Measurements from ENCODE around the gene ZNF142.

ZNF142 gene

GRCh38 chr2:218664653-218665052 is 5.2 kb upstream of the ZNF142 start:
- no peak for TF ChIP-seq CTCF (IDR thresholded peaks at IDR 0.05; ENCODE audit: low read depth, low read length)
- no peak overlapping the region for H3K4me3 ChIP-seq (ENCODE audit: low read depth, low read length)

DNA sequence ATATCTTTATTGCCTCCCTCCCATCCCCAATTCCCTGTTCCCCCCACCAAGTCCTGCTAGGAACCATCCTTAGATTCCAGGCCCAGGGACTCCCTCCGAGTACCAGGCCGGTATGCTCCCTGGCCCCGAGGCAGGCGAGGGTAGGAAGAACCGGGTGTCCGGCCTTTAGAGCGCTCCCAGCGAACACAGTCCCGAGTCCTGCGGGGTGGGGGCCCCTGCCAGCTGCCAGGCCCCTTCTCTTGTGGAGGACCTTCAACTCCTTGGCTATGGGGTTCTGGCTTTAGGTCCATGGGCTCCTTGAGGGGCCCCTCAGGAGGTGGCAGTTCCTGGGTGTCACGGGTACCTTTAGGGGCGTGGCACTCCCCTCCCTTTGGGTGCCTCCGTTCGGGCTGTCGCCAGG is 4.5 kb upstream of the ZNF142 start:
- no peak overlapping the region for H3K4me3 ChIP-seq (ENCODE audit: low read depth, low read length)
- TF ChIP-seq CTCF (IDR thresholded peaks at IDR 0.05; ENCODE audit: low read depth, low read length): no peak

DNA sequence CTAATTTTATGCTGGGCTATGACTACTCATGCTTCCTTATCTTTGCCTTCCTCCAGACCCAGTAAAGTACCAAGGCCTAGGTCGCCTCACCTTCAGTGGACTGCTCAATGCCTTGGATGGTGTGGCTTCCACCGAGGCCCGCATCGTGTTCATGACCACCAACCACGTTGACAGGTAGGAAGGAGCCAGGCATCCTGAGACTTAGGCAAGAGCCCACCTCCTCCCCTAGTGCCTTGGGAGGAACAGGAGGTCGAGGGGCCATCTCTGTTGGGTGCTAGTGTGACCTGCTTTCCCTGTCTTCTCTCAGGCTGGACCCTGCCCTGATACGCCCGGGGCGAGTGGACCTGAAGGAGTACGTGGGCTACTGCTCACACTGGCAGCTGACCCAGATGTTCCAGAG is 3.4 kb upstream of the ZNF142 start:
- no peak overlapping the region for H3K4me3 ChIP-seq (ENCODE audit: low read depth, low read length)
- TF ChIP-seq CTCF (IDR thresholded peaks at IDR 0.05; ENCODE audit: low read depth, low read length): no peak

DNA sequence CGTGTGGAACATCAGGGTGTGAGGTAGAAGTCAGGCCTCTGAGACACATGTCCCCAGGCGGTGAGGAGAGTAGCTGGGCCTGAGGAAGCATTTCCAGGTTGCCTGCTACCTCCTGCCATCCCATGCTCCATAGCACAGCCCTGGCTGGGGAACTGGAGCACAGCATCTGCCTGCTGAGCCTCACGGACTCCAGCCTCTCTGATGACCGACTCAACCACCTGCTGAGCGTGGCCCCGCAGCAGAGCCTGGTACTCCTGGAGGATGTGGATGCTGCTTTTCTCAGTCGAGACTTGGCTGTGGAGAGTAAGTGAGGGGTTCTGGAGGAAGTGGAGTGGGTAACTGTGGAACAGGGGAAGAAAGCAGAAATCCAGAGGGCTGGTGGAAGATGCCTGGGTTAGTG is 3.0 kb upstream of the ZNF142 start:
- TF ChIP-seq CTCF (IDR thresholded peaks at IDR 0.05; ENCODE audit: low read depth, low read length): no peak
- no peak overlapping the region for H3K4me3 ChIP-seq (ENCODE audit: low read depth, low read length)

- TF ChIP-seq CTCF (IDR thresholded peaks at IDR 0.05; ENCODE audit: low read depth, low read length): no peak
- peak overlapping the region; percentile 76 for H3K4me3 ChIP-seq (ENCODE audit: low read depth, low read length)
These were observed 550 bp upstream of the ZNF142 start for GRCh38 chr2:218659988-218660358.

GRCh38 chr2:218658671-218659257 is 659 bp downstream of the ZNF142 start:
- peak overlapping the region; percentile 76 for H3K4me3 ChIP-seq (ENCODE audit: low read depth, low read length)
- TF ChIP-seq CTCF (IDR thresholded peaks at IDR 0.05; ENCODE audit: low read depth, low read length): 0 out of 2 replicates have a peak, but pooled peaks have one; percentile 29

DNA sequence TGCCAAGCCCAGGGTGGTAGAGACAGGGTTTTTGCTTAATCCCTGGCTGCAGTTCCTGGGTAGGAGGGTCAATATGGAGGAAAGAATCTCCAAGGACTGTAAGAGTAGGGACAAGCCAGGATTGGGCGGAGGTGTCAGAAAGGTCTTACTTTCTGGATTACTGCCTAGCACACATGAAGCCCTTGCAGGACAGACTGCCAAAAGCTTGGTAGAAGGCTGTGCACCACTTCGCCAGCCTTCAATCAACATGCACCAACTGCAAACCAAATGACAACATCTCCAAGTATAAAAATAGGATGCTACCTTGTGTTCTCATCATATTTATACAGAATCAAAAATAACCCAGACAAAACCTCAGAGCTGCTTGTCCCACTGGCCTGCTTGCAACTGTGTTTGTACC is 3.7 kb downstream of the ZNF142 start:
- no peak for TF ChIP-seq CTCF (IDR thresholded peaks at IDR 0.05; ENCODE audit: low read depth, low read length)
- H3K4me3 ChIP-seq (ENCODE audit: low read depth, low read length): no peak overlapping the region

Data from WI38 (cell line).